ENCODE results near the gene HIVEP2. TPM values are rescaled to one million over a fixed set of nuclear protein-coding genes. Genes with fewer than 3 reads are reported as not detected.

The HIVEP2 gene
- total and polyA plus RNA-seq, 2 donors (not counting 1 experiment from before 2014, with no cell fraction given) = 5.8 to 31.9 TPM

GRCh38 chr6:142756215-142756630 is 188.8 kb downstream of the HIVEP2 start:
- no peak overlapping the region for H3K4me3 ChIP-seq (ENCODE audit: control extremely low read depth in 1 of 5, extremely low read depth in 1 of 5, insufficient read depth in 1 of 5, low read depth in 2 of 5, low read length in 4 of 5)
- Mint-ChIP-seq H3K27ac (no peak overlapping the region), H3K4me1 (peaks cover 4% of the 10 kb centered on the region), H3K4me3 (no peak overlapping the region), H3K9me3 (ENCODE audit: insufficient read depth) (no peaks in the 10 kb centered on the region), H3K27me3 (no peaks in the 10 kb centered on the region)
- DNase-seq = no peak
- no peaks in the 10 kb centered on the region for H3K79me2 ChIP-seq (ENCODE audit: control insufficient read depth, insufficient read depth, low read length)
- H4K20me1 ChIP-seq (ENCODE audit: control insufficient read depth, insufficient read depth, low read length, poor library complexity, severe bottlenecking) = no peaks in the 10 kb centered on the region
- no peak overlapping the region for H3K9ac ChIP-seq (ENCODE audit: low read length)
- intact Hi-C loops (cut with micrococcal nuclease) = no loop called here
- ChIA-PET CTCF (no interaction called here), POLR2A (no interaction called here)
- H3K27ac ChIP-seq (ENCODE audit: low read length in 2 of 2) = no peak overlapping the region
- ATAC-seq (ENCODE audit: low read depth) = no peak
- H3K27me3 ChIP-seq (replicated peaks in 1 of 4; ENCODE audit: control extremely low read depth in 1 of 4, control insufficient read depth in 3 of 4, insufficient read depth in 4 of 4, low read length in 3 of 4) = no peaks in the 10 kb centered on the region
- TF ChIP-seq EZH2 (IDR thresholded peaks at IDR 0.05; ENCODE audit: borderline replicate concordance, insufficient read depth, low read depth, low read length, poor library complexity, severe bottlenecking) (no peak), CTCF (IDR thresholded peaks at IDR 0.05) (no peak)
- H3K4me2 ChIP-seq (replicated peaks; ENCODE audit: low read depth, low read length, poor library complexity, severe bottlenecking) = no peak overlapping the region
- WGBS (ENCODE audit: insufficient coverage) = no CpG with 5 or more reads among the region's 2 CpGs
- H2AFZ ChIP-seq (ENCODE audit: insufficient read depth, low read depth, low read length, poor library complexity, severe bottlenecking) = no peak overlapping the region
- H3K36me3 ChIP-seq (replicated peaks in 1 of 2; ENCODE audit: control extremely low read depth in 1 of 2, control insufficient read depth in 1 of 2, extremely low read depth in 1 of 2, insufficient read depth in 2 of 2, low read length in 1 of 2) = peaks cover 14 to 58% of the 10 kb centered on the region in 2 experiments
- H3K9me3 ChIP-seq (ENCODE audit: control extremely low read depth in 1 of 3, control insufficient read depth in 2 of 3, insufficient read depth in 1 of 3, low read length in 2 of 3) = no peaks in the 10 kb centered on the region
- no peaks in the 10 kb centered on the region for H3K4me1 ChIP-seq (ENCODE audit: control insufficient read depth in 2 of 2, insufficient read depth in 2 of 2, low read length in 2 of 2)

- Histone ChIP-seq H3K79me2 (ENCODE audit: control insufficient read depth, insufficient read depth, low read length) (no peaks in the 10 kb centered on the region), H3K27ac (ENCODE audit: low read length in 2 of 2) (no peak overlapping the region), H3K9ac (ENCODE audit: low read length) (no peak overlapping the region), H3K4me1 (ENCODE audit: control insufficient read depth in 2 of 2, insufficient read depth in 2 of 2, low read length in 2 of 2) (peaks cover 0 to 5% of the 10 kb centered on the region in 2 donors), H3K4me3 (ENCODE audit: control extremely low read depth in 1 of 5, extremely low read depth in 1 of 5, insufficient read depth in 1 of 5, low read depth in 2 of 5, low read length in 4 of 5) (no peak overlapping the region), H3K36me3 (replicated peaks in 1 of 2; ENCODE audit: control extremely low read depth in 1 of 2, control insufficient read depth in 1 of 2, extremely low read depth in 1 of 2, insufficient read depth in 2 of 2, low read length in 1 of 2) (peaks cover 2 to 29% of the 10 kb centered on the region in 2 experiments), H2AFZ (ENCODE audit: insufficient read depth, low read depth, low read length, poor library complexity, severe bottlenecking) (no peak overlapping the region), H4K20me1 (ENCODE audit: control insufficient read depth, insufficient read depth, low read length, poor library complexity, severe bottlenecking) (no peaks in the 10 kb centered on the region), H3K27me3 (replicated peaks in 1 of 4; ENCODE audit: control extremely low read depth in 1 of 4, control insufficient read depth in 3 of 4, insufficient read depth in 4 of 4, low read length in 3 of 4) (no peaks in the 10 kb centered on the region), H3K4me2 (replicated peaks; ENCODE audit: low read depth, low read length, poor library complexity, severe bottlenecking) (no peak overlapping the region), H3K9me3 (ENCODE audit: control extremely low read depth in 1 of 3, control insufficient read depth in 2 of 3, insufficient read depth in 1 of 3, low read length in 2 of 3) (no peaks in the 10 kb centered on the region)
- no peaks in the 10 kb centered on the region for H3K9me3 Mint-ChIP-seq (ENCODE audit: insufficient read depth)
- TF ChIP-seq EZH2 (IDR thresholded peaks at IDR 0.05; ENCODE audit: borderline replicate concordance, insufficient read depth, low read depth, low read length, poor library complexity, severe bottlenecking) = no peak
- TF ChIP-seq CTCF (IDR thresholded peaks at IDR 0.05) = no peak
- H3K27me3 Mint-ChIP-seq = no peaks in the 10 kb centered on the region
- peak overlapping the region; percentile 18 for H3K27ac Mint-ChIP-seq
- ChIA-PET POLR2A (no interaction called here), CTCF (no interaction called here)
- DNase-seq (no peak), ATAC-seq (ENCODE audit: low read depth) (no peak)
- intact Hi-C loops (cut with micrococcal nuclease) = no loop called here
- H3K4me3 Mint-ChIP-seq = no peak overlapping the region
- WGBS (ENCODE audit: insufficient coverage) = 98% methylated on average over 12 of the region's 12 CpGs
- H3K4me1 Mint-ChIP-seq = peaks cover 14% of the 10 kb centered on the region
Observed at GRCh38 chr6:142753196-142753595, 191.8 kb downstream of the HIVEP2 start.
